HS-5 (cell line): ENCODE data around the gene RELB.

Experiments
- DNase-seq: peaks from one replicate; pipeline ENCODE4 v3.0.0-alpha.2; 2012; ENCODE audit warnings: low read depth

RELB gene

DNA sequence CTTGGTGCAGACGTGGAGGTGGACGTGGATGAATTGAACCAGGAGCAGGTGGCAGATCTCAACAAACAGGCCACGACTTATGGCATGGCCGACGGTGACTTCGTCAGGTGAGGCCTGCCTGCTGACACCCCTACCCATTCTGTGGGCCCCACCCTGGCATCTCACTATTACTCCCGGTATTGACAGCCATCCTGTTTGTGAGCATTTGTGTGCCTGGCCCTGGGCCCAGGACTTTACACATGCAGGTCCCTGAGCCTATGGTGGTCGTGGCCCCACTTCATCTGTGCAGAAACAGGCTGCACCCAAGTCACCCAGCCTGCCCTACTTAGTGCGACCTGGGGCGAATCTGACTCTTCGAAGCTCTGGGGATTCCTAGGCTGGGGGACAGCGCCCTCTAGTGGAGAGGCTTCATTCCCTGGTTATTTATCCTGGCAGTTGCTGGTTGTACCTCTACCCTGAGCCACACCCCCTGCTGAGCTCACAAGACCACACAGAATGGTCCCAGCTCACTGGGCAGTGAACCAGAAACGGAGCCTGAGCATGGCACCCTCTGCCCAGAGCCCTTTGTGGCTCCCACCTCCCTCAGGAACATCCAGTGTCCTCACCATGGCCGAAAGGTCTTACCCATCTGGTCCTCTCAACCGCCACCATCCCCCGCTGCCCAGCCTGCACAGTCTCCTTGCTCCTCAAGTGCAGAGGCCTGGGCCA lies 58.1 kb downstream of the RELB start:
- no peak for DNase-seq

DNA sequence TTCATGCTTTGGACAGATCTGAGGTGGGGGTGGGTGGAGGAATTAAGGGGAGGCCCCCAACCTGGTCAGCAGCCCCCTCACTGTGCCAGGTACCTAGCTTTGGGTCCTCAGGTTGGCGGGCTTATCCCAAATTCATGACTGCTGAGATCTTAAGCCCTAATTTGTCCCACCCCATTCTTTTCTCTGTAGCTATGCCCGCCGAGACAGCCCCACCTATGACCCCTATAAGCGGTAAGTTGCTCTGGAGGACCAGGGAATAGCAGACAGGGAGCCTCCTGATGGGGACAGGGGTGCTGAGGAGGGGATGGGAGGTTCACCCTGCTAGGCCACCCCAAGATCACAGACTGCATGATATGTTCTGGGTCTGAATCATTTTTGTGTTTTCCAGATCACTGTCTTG lies 60.7 kb downstream of the RELB start:
- DNase-seq = no peak

- no peak for DNase-seq
These were observed 62.9 kb downstream of the RELB start for GRCh38 chr19:45063851-45064801.

DNA sequence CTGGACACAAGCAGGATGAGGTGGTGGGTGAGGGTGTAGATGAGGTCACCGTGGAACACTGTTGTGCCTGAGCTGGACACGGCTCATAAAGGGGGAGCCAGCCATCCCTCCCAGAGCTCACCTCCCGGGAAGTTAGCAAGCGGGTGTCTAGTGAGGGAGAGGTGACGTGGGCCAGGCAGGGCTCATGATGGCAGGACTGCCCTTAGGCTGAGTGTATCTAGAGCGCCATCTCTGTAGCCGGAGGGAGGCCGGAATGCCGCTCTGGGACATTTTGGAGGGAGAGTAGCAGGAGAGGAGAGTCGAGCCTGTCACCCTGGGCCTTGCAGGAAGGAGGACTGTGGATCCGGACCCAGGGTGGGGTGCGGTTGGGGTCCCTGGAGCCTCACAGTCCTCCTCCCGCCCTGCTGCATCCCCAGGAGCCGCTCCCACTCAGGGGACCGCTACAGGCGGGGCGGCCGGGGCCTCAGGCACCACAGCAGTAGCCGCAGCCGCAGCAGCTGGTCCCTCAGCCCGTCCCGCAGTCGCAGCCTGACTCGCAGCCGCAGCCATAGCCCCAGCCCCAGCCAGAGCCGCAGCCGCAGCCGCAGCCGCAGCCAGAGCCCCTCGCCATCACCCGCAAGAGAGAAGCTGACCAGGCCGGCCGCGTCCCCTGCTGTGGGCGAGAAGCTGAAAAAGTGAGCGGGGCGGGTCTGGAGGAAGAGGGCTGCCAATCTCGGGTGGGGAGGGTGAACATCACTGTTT lies 65.8 kb downstream of the RELB start:
- DNase-seq = no peak

GRCh38 chr19:45068041-45068440 lies 66.8 kb downstream of the RELB start:
- no peak for DNase-seq

- DNase-seq = no peak
These were observed 67.8 kb downstream of the RELB start for GRCh38 chr19:45069056-45069455.

GRCh38 chr19:45070214-45070613 lies 69.0 kb downstream of the RELB start:
- no peak for DNase-seq

GRCh38 chr19:45070861-45071544 lies 69.7 kb downstream of the RELB start:
- no peak for DNase-seq

DNA sequence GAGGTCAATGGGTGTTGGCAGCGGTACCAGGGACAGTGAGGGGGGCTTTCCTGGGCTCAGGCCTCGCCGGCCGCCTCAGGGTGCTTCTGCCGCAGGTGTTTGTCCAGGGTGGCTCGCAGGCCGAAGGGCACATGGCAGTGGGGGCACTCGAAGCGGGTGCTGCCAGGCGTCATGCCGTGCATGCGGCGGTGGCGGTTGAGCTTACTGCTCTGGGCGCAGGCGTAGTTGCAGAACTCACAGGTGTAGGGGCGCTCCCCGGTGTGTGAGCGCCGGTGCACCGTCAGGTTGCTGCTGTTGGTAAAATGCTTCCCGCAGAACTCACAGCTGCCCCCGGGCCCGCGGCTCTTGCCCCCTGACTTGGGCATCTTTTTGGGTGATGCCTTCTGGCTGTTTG lies 70.3 kb downstream of the RELB start:
- no peak for DNase-seq

- DNase-seq = no peak
These were observed 70.9 kb downstream of the RELB start for GRCh38 chr19:45071969-45072790.

- no peak for DNase-seq
These were observed 73.6 kb downstream of the RELB start for GRCh38 chr19:45074744-45075300.

- DNase-seq = no peak
These were observed 74.2 kb downstream of the RELB start for GRCh38 chr19:45075301-45076028.

GRCh38 chr19:45076029-45076850 lies 75.0 kb downstream of the RELB start, which contains the start of gene ZNF296:
TSS of gene ZNF296 (minus strand) at chr19:45076478. CDS start at chr19:45076373, 105 bp downstream.
- DNase-seq = no peak

DNA sequence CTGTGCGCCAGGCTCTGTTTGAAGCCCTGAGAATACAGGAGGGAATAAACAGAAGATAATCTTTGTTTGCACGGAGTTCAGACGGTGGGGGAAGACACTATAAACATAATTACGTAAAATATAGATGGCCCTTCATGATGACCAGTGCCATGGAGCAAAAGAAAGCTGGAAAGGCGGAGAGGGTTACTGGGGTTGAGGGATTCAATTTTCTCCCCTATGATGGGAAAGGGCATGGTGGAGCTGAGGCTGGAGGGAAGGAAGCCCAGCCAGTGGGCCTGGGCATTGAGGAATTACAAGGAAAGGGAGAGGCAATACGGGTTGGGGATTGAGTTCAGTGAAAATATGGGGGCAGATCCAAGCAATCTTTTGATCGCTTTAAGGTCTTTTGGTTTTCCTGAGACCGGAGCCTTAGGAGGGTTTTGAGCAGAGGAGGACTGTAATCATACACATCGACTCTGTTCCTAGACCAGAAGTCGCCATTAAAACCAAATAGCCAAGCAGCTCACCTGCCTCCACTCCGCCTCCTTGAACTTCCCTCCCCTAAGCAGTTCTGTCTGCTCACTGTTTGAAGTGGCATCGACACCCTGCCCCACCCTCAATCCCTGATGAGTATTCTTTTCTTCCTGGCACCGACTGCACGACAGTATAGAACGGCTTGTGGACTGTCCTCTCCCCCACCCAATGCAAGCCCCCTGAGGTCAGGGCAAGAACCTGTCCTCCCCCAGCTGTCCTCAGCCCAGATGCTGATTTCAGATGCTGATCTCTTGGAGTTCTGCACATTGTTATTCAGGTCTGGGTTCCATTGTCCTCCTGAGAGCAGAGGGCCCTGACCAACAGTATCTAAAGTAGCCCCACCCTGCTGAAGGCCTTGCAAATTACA lies 75.8 kb downstream of the RELB start:
- DNase-seq = no peak

- DNase-seq = no peak
These were observed 77.3 kb downstream of the RELB start for GRCh38 chr19:45078390-45079062.

GRCh38 chr19:45079063-45079910 lies 78.0 kb downstream of the RELB start, which contains the start of gene GEMIN7:
TSS of gene GEMIN7 (plus strand) at chr19:45079260. CDS start at chr19:45090115, 10,855 bp downstream.
- DNase-seq = no peak
